Lower leg skin (tissue), 3 donors: ENCODE results near the gene ADAMTS17.

Experiments used
- POLR2A ChIP-seq, 2 donors: fragments of 450-650 bp; IDR thresholded peaks; one replicate each; pipeline ENCODE4 v1.6.1; 2016 to 2017; ENCODE audit warnings: antibody characterized with exemption in 2 of 2, mild to moderate bottlenecking in 1 of 2, moderate library complexity in 1 of 2
- TF ChIP-seq, protein P1 (sequence below), 3 donors: fragments of 450-650 bp; IDR thresholded peaks; one replicate each; pipeline ENCODE4 v1.5.1; 2016; ENCODE audit warnings: antibody characterized with exemption in 3 of 3, mild to moderate bottlenecking in 3 of 3, moderate library complexity in 2 of 3

DNA sequence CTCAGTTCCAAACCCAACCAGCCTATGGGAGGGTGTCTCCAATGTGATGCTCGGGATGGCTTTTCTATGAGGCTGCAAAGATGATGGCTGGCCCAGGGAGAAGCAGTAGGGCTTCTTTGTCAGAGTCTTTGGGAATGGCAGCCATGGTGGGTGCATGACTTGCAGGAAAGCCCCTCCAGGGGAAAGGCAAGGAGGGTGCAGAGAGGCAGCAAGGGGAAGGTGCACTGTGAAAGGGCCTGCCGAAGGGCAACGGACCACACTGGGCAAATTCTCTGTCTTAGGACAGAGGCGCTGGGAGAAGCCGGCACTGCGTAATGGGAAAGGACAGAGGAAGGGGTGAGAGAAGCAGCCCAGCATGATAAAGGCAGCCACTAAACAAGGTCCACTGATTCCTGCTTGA lies 305.8 kb downstream of the ADAMTS17 start:
- TF ChIP-seq, protein P1, sequence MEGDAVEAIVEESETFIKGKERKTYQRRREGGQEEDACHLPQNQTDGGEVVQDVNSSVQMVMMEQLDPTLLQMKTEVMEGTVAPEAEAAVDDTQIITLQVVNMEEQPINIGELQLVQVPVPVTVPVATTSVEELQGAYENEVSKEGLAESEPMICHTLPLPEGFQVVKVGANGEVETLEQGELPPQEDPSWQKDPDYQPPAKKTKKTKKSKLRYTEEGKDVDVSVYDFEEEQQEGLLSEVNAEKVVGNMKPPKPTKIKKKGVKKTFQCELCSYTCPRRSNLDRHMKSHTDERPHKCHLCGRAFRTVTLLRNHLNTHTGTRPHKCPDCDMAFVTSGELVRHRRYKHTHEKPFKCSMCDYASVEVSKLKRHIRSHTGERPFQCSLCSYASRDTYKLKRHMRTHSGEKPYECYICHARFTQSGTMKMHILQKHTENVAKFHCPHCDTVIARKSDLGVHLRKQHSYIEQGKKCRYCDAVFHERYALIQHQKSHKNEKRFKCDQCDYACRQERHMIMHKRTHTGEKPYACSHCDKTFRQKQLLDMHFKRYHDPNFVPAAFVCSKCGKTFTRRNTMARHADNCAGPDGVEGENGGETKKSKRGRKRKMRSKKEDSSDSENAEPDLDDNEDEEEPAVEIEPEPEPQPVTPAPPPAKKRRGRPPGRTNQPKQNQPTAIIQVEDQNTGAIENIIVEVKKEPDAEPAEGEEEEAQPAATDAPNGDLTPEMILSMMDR (IDR thresholded peaks at IDR 0.05) = no peak
- no peak for TF ChIP-seq POLR2A (IDR thresholded peaks at IDR 0.05)
